Measurements from ENCODE around the gene CELF2.
A peak's percentile ranks its signal among the peaks of the same experiment; 100 is the strongest.

Gene CELF2

DNA sequence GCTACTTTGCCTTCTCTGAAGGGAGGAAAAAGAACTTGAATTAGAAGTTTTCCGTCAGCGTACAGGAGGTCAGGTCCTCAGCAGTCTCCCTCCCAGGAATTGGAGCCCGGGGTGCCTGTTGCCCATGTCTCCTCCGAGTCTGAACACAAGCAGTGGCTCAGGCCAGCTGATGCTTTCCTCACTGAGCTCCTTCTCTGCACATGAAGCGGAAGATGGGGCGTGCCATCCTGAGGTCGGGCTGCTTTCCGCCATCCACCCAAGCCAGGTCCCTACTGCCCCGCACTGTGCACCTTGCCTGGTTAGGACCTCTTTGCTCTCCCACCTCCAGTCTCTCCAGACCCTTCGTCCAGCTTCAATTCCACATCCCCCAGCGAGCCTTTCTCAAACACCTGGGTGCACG is 237.5 kb downstream of the CELF2 start:
- DNase-seq, result no peak

DNA sequence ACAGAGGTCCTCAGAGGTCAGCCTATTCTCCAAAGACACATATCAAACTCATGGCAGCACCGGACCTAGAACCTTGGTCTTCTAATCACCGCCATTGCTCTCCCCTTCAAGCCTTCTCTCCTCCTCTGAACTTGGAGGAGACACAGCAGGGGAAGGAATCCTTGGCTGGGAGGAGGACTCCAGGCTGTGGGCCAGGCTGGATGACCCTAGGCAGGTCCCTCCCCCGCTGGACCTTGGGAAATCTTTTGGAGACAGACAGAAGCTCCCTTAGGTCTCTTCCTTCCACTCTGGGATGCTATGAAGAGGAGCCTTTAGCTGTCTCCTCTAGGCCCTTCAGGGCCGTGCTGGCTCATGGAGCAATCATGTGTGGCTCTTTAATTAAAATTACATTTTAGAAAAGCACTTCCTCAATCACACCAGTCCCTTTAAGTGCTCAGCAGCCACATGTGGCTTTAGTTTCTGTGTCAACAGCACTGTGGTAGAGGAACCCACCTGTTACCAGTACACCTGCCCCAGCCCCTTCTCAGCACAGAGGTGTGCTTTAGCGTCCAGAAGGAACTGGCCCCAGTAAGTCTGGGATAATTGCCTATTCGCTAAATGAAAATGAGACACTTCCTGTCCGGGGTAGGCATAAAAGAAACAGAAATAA is 238.2 kb downstream of the CELF2 start:
- no peak for DNase-seq

DNA sequence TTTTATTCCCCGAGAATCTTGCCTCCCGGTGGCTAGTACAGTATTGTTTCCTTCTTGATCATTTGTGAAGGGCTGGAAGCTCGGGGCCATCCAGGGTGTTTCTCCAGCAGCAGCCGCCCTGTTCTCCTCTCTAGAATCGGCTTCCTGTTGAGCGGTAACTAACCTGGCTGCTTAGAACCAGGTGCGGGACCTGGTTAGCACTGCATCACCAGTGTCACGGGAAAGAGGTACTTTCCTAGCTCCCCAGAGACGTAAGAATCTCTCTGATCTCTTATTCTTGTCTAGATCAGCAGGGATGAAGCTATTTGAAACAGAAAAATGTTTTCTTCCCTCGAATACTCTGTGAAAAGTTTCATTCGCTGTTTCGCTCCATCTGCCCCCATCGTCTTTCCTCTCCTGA is 239.2 kb downstream of the CELF2 start:
- no peak for DNase-seq

DNA sequence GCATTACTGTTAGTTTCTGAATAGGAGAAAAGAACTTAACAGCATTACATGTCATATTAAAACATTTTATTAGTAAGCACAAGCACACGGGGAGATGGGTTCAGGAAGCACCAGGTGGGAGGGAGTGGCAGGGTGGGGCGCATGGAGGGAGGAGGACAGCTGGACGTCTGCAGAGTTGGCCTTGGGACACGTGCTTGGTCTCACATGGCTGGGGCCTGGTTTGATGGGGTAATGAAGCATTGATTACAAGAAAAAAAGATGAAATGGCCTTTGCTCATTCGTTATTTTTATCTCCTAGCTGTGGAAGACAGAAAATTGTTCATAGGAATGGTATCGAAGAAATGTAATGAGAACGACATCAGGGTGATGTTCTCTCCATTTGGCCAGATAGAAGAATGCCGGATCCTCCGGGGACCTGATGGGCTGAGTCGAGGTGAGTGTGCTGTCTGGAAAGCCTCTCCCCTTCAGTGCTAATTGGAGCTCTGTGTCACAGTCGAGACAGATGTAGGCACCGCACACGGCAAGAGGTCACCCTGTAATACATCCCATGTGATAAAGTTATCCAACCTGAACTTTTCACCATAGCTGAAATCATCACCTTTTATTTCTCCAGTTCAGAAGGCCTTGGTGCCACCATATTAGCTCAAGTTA is 239.9 kb downstream of the CELF2 start:
- DNase-seq, result no peak

DNA sequence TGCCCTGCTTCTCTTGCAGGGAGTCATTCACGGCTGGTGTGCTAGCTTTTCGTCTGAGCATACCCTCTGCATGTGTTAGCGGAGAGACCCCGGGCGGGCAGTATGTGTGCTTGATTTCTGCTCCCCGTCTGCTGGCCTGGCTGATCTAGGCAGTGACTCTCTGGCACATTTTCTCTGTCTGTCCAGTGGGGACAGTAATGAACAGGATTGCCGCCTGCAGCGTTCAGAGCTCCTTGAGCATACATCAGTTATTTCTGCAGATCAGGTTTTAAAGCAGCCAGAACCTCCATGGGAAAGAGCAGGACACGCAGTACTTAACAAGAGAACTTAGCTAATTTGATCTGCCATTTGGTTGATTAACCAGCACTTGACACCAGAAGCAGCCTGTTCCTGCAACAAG is 242.5 kb downstream of the CELF2 start:
- DNase-seq, result no peak

DNA sequence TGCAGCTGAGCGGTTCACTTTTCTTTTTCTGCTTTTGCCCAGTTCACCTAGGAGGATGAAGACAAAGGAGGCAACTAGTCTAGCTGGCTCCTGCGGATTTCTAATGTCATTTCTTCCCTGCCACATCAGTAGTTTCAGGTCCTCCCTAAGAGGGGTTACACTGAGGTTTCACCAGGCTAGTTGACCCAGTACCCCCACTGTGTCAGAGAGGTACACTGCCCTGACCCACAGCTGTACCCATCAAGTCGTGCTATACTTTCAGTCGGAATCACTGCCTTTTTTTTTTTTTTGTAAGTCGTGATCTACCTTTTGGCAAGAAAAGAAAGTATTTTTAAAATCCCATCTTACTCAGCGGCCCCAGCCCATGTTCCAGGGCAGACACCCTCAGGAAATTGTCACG is 243.5 kb downstream of the CELF2 start:
- no peak for DNase-seq

DNA sequence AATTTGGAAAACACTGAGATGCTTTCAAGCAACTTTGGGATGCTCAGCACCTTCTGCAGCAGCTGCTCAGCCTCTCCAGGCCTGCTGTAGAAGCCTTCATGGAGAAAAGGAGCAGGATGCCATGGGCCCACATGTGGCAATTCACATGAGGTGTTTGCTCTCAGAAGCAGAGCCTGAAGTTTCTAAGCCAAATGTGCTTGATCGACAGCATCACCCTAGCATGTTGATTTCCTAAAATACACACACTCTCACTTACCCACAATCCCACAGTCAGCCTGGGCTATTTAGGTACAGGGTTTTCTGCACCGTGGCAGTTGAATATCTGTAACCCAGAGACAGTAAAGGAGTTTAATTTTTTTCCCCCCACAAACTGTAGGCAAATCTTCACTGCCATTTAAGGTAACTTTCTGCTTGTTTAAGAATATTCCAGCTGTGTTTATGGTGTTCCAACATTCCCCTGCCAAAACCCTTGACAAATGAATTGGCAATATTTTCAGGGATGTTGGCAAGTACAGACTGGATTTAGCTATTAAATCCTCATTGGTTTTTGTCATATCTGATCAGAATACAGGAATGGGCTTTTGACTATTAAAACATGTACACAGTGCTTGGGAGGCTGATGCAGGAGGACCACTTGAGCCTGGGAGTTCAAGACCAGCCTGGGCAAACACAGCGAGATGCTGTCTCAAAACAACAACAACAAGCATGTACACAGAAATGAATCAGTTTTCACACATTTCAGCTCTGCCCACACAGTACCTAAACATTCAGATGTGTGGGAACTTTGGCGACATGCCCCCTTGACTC is 244.2 kb downstream of the CELF2 start:
- DNase-seq, result no peak

DNA sequence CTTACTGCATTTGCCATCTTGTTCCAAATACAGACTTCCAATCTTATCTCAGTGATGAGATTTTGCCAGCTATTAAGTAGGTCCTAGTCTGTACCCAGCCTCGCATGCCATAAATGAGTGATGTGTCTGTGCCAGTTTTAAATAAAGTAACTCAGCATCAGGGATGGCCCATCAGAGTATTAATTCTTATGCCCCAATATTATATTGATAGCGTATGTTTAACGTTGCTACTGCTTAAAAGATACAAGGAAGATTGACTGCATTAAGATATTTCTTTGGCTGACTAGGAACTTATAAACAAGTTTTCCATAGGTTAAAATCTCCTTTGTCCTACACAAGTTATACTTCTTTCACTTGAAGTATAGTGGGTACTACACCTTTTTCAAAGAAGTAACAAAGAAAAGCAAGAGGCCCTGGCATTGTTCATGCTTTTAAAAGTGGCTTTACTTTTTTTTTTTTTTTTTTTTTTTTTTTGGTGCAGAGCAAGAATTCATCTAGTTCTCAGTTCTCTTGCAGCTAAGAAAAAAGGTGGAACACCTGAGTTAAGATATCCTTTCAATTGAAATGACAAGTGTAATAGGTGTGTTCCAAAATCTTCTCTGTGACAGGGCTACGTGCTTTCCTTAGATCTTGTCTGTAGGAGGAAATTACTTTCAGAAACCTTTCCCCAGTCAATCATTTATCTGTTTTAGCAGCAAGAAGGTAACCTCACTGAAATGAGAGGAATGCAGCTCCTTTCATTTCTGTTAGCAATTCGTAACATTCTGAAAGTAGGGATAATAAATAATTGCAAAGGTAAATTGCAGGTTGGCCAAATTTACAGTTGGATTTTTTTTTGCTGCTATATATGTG is 245.0 kb downstream of the CELF2 start:
- no peak for DNase-seq

DNA sequence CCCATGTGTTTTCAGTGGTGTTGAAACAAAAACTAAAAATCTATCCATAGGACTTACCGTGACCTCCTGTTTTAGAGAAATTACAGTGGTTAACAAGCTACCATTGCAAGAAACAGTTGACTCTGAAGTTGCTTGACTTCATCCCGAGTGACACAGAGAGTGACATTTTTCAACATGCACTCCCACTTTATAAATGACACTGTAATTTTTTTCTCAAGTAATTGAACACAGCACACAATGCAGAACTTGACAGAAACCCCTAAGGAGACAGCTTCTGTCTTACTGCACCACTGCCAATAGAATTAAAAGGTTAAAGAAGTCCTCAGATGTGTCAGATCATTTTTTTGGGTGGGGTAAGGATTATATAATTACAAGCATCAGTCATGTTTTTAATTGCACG is 246.1 kb downstream of the CELF2 start:
- DNase-seq, result no peak

DNA sequence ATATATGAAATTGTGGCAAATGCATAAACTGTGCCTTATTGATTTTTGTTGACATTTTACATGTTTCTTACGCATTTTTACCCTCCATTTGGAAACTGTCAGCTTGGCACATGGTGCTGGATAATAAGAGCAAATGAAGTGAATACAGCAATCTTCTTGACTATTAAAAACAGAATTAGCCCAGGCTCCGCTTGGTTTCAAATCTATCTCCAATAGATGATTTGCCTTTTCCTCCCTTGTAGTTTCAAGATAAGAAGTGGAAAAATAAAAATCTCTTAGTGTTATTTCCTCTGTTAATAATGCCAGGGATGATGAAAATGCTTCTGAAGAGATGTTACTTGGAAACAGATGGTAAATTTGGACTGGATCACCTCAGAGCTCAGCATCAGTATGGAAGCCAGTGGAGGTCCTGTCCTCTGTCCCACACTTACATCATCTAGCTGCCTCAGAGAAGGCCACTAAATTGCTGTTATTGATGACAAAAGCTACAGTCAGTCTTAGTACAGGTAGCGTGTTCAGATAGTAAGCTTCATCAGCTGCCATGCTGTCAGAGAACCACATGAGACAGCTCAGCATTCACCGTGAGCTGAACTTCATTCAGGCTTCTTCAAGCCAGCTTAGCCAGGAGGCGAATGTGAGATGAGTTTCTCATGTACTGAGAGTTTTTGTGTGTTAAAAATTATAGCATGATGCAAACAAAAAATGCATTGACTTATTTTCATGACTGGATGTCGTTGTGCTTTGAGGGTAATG is 246.8 kb downstream of the CELF2 start:
- DNase-seq, result no peak

DNA sequence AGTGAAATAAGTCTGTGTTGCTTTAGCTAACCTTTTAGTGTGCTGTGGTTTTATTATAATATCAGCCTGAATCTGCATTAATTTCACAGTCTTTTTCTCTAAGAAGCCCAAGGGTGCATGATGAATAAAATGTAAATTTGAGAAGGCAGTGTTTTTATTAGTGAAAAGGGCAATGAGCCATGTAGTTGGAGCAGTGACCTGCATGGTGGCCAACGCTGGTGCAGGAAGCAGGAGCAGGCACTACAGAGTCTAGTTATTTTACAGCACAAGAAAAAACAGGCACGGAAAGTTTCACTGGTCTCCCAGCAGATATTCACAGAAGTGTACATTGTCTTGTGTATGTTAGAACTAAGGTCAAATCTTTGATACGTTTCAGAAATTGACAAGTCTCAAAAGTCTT is 247.8 kb downstream of the CELF2 start:
- DNase-seq, result no peak

DNA sequence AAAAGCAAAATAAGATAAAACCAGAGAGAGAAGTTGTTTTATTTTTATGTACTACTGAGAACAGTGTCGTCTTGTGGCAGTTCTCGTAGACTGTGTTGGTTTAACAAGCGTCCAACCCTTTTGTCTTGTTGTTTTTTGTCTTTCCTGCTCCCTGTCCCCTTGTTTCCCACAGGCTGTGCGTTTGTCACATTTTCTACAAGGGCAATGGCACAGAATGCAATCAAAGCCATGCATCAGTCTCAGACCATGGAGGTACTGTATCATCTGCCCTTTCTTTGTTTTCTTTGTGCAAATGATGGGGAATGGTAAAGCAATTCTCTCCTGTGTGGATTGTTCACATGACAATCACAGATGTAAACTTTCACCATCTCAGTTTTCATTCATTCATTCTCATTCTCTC is 248.8 kb downstream of the CELF2 start:
- no peak for DNase-seq

DNA sequence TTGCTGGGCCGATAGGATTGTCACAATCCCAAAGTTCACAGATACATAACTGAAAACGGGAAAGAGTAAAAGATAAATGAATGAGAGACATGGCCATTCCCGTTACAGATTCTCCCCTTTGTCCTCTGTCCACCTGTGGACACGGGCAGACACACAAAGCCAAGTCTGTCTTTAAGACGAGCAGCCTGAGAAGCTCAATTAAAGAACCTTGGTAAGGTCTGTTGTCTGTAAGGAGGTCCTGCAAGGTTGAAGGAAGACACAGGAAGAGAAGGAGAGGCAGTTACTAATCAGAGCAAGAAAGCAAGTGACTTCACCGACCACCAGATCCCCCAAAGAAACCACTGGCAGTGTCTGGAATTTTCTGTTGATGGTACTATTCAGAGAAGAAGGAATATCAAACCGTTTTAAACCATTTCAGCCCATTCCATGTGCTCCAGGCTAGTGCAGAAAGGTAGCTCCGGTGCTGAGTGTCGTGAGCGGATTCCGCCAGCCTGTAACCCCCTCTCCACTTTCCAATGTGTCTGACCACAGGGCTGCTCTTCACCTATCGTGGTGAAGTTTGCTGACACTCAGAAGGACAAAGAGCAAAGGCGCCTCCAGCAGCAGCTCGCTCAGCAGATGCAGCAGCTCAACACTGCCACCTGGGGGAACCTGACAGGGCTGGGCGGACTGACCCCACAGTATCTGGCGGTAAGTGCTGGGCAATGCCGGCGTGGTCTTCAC is 252.6 kb downstream of the CELF2 start:
- DNase-seq, result peak; percentile 57

DNA sequence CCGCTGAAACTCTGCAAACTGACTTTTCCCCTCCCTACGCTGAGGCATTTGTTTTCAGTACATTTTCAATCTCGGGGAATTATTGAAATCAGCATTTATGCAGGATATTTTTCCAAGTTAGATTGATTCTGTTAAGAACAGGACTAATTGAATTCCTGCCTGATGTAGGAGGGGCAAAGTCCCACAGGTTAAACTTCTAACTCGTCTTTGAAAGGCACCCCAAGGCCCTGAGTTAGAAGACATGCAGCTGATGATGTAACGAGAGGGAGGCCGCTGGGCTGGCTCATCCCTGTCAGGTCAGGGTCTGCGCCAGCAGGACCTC is 253.1 kb downstream of the CELF2 start:
- DNase-seq, result no peak

DNA sequence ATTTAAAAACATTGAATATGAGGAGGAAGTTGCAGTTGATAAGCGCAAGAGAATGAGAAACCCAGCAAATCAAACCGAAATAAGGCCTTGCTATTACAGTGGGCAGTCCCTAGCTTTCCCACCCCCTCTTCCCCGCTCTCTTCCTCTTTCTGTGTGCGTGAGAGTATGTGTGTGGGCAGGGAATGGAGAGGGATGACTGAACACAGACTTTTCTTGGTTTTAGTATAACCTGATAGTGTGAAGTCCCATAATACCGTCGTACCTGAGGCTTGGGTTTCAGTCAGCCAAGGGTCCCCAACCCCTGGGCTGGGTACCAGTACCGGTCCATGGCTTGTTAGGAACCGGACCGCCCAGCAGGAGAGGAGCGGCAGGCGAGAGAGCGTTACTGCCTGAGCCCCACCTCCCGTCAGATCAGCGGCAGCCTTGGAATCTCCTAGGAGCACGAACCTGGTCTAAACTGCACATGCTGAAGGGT is 255.3 kb downstream of the CELF2 start:
- no peak for DNase-seq

DNA sequence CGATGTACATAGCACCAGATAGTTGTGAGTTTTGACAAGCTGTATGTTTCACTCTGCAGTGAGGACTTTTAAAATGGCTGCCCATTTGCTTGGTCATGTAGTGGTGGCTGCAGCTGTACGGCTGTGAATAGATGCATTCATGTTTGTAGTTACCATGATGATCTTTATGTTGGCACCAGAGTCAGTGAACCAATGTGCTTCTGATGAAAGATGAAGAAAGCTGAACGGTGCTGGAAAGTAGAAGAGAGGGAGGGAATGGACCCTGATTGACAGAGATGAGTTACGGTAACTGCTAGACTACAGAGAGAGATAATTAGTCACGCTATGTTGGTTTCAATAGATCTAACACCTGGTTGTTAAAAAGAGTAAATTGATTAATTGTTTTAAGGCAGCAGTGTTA is 256.8 kb downstream of the CELF2 start:
- no peak for DNase-seq

DNA sequence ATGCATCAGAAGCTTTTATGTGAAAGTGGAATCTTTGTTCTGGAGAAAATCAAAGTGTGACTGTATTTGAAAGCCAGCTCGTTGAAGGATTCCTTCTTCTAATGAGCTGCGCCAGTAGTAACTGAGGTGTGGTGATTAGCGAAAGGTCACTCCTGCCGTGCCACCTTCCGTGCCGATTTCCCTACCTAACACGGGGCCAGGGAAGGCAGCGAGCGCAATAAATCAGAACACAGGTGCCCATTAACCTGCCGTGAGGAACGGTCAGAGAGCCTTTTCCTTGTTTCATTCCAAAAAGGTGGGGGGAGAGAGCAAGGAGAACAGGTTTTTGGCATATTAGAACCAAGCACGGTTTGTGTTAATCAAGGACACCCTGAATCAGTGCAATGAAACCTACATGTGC is 258.0 kb downstream of the CELF2 start:
- no peak for DNase-seq

DNA sequence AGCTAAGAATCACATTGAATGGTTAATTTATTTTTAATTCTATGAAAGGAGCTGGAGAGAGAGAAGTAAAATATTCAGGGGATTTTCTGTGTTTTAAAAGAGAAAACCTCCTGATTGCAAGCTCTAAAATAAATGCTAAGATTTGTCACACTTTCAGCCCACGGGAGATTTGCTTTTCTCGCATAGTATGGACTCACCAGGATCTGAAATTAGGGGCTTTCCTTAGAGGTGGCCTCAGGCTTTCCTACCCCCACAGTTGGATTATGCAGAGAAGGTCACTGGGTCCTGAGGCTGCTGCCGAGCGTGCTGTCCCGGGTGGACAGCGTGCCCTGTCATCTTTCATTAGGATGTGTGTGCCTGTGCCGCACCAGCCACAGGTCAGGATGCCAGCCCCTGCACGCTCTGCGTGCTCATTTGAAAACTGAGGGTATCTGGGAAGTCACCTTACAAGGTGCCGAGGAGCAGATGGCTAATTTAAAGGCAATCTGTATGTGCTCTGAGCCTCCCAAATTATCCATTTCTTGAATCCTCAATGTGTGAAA is 258.8 kb downstream of the CELF2 start:
- DNase-seq, result no peak

DNA sequence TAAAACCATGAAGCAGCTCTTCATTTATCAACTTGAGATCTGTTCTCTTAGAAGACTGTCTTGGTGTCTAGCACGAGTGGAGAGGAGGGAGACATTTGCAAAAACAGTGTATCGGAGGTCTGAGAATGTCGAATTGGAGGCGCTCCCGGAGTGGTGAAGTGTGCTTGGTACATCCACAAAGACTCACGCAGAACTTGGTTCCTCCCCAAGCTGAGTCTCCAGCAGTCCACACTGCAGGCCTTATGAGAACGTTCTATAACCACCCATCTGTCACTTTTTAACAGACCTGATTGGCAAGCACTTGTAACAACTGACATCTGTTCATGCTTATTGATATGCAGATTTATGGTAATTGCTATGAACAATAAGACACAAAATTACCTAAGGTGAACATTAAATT is 261.6 kb downstream of the CELF2 start:
- DNase-seq, result no peak

DNA sequence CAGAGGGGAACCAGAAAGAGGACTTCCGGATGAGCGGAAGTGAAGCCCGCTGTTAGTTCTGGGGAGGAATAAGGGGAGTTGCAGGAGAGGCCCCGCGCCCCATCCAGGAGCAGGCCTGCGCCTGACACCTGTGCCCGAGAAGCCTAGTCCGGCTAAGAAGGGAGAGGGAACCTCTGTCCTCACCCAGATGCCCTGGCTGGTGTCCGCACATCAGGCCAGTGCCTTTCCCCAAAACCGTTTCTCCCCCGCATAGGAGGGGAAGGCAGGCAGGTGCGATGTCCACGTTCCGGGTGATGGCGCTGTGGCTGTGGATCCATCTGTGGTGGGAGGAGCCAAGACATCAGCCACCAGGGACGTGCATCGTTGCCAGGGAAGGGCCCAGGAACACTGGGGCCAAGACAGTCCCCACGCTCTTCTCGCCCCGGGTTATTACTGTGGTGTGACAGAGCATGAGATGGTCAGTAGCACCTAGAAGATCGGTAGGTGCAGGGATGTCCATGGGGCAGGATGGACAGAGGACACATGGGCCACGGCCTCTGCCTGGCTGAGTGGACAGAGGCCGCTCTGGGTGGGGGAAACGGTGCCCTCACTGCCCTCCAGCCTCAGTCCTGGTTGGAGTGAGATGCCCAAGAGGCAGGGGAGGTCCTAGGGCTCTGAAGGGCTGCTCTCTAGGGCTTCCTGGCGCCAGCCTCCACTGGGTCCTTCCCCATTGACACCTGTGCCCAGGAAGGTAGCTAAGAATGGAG is 262.7 kb downstream of the CELF2 start:
- DNase-seq, result no peak

DNA sequence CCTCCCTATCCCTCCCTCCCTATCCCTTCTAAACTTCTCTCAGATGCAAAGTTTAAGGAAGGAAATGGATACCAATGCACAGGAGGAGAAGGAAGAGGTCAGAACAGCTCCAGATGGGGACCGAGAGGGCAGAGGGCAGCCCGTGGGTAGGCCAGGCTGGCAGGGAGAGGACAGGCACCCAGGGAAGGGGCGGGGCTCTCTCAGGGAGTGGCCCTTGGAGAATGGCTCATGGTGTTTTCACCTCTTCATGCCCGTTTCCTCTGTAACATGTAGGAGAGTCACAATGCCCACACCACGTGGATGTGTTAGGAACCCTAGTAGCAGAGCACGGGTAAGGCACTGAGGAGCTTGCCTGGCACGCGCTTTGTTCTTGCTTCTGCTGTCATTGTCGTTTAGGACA is 264.5 kb downstream of the CELF2 start:
- DNase-seq, result no peak
